SJCRH30 (cell line): Measurements from ENCODE around the gene PUS3. TPM values are rescaled to one million over a fixed set of nuclear protein-coding genes. Genes with fewer than 3 reads are reported as not detected.
A peak's percentile ranks its signal among the peaks of the same experiment; 100 is the strongest.
"Not testable (repeated sequence)": the region's sequence is repeated elsewhere in the genome, so short reads cannot be mapped to it uniquely, and the experiment has no call there.

Experiments used
- DNase-seq, 2 experiments: peaks; one replicate each; pipeline ENCODE4 v3.0.0-alpha.2; 2015 to 2020
- H3K27ac ChIP-seq: fragments of 250-450 bp; sonication (Bioruptor Pico); 2 replicates; pipeline ENCODE4 v1.5.1; 2020; ENCODE audit warnings: mild to moderate bottlenecking, moderate library complexity
- H3K27me3 ChIP-seq: fragments of 250-450 bp; sonication (Bioruptor Pico); 2 replicates; pipeline ENCODE4 v1.5.1; 2020; ENCODE audit warnings: mild to moderate bottlenecking, moderate library complexity
- H3K36me3 ChIP-seq: fragments of 250-450 bp; sonication (Bioruptor Pico); 2 replicates; pipeline ENCODE4 v1.5.1; 2020; ENCODE audit warnings: mild to moderate bottlenecking, moderate library complexity
- H3K4me1 ChIP-seq: fragments of 250-450 bp; sonication (Bioruptor Pico); 2 replicates; pipeline ENCODE4 v1.5.1; 2020; ENCODE audit warnings: mild to moderate bottlenecking, moderate library complexity
- H3K4me3 ChIP-seq: fragments of 250-450 bp; sonication (Bioruptor Pico); 2 replicates; pipeline ENCODE4 v1.5.1; 2020; ENCODE audit warnings: mild to moderate bottlenecking, moderate library complexity
- H3K9me3 ChIP-seq: fragments of 250-450 bp; sonication (Bioruptor Pico); replicated peaks from 2 replicates; pipeline ENCODE4 v1.5.1; 2020; ENCODE audit warnings: mild to moderate bottlenecking, moderate library complexity
- total RNA-seq: library from RNA; depleted of rRNA; stranded (reverse); fragments of >200 nt; shearing (Covaris generic); gene quantifications from 2 replicates; pipeline ENCODE4 v1.2.3, GENCODE V29; 2014; rRNA removed

Gene PUS3
- total RNA-seq, 1 experiment from 2014 or later = 10.3 TPM

DNA sequence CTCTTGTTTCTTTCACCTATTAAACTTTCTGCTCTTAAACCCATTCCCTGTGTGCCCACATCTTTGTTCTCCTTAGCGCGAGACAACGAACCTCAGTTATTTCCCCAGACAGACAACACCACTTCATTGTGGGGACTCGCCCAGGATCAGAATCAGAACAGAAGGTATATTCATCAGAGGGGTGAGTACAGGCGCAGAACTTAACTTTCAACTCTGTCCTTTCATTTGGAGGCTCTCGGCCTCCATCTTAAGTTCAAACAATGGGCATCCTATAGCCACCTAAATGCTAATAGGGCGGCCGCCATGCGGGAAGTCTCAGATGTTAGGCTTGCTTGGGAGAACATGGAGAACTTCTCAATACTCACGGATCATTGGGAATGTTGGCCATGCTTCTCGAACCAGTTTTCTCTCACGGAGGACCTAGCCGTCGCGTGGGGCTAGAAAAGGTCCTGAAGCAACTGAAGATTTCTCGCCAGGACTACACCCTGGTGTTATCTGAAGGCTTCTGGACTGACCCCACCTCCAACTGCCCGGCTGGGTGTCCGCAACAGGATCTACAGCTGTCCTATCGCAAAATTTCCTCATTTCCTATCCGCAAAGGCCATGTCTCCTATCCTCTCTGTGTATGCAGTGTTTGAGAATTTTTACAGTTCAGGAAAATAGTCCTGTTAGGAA lies 29.0 kb downstream of the PUS3 start:
- no peaks in the 10 kb centered on the region for H3K36me3 ChIP-seq
- no peaks in the 10 kb centered on the region for H3K9me3 ChIP-seq
- no peaks in the 10 kb centered on the region for H3K27me3 ChIP-seq
- H3K4me1 ChIP-seq = no peaks in the 10 kb centered on the region
- peak overlapping the region; percentile 52 for H3K4me3 ChIP-seq
- peak in 1 of 2 experiments; percentile 26 for DNase-seq
- H3K27ac ChIP-seq = no peak overlapping the region

DNA sequence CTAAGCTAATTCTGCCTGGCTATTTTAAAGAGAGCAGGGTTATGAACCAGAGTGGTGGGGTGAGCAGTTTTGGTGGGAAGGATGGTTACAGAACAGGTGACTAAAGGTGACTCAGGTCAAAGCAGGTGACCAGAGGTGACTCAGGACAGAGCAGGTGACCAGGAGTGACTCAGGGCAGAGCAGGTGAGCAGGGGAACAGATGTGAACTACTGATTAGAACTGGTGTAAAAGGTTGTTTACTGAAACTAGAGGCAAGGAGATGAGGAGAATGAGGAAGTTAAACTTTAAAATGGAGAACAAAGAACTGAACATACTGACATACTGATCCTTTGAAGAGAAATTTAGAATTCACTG lies 30.9 kb downstream of the PUS3 start:
- H3K9me3 ChIP-seq = no peaks in the 10 kb centered on the region
- no peak overlapping the region for H3K4me3 ChIP-seq
- no peaks in the 10 kb centered on the region for H3K27me3 ChIP-seq
- no peak overlapping the region for H3K27ac ChIP-seq
- H3K4me1 ChIP-seq = no peaks in the 10 kb centered on the region
- no peaks in the 10 kb centered on the region for H3K36me3 ChIP-seq
- DNase-seq = no peak

DNA sequence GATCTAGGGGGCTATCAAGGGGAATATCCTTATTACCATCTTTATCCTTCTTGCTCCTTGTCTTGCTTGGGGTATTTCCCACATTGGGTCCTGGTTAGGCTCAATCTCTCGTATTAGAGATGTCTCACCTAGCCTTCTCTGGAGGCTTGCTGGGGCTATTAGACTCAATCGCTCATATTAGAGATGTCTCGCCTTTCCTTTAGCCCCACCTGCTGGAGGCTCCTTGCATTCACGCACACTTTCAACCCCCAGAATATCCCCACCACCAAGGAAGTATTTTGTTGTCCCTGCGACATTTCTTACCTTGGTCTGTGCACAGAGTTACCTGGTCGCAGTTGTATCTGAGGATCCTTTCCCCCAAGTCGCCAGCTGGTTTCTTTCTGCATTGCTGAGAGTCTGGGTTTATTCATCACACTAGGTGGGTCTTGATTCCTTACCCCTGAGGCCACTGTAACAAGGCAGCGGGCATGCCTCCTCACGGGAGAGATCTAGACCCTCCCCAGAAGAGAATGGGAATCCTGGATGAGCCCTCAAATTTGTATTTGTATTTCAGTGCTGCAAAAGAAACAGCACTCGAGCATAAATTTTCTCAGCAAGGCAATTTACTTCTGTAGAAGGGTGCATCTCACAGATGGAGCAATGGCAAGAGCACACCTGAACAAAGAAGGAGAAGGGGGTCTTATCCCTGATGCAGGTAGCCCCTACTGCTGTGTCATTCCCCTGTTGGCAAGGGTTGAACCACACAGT lies 31.4 kb downstream of the PUS3 start:
- H3K9me3 ChIP-seq = no peaks in the 10 kb centered on the region
- no peaks in the 10 kb centered on the region for H3K27me3 ChIP-seq
- H3K4me1 ChIP-seq = no peaks in the 10 kb centered on the region
- no peaks in the 10 kb centered on the region for H3K36me3 ChIP-seq
- no peak overlapping the region for H3K4me3 ChIP-seq
- peak; percentile 51 to 80 for DNase-seq
- H3K27ac ChIP-seq = no peak overlapping the region

DNA sequence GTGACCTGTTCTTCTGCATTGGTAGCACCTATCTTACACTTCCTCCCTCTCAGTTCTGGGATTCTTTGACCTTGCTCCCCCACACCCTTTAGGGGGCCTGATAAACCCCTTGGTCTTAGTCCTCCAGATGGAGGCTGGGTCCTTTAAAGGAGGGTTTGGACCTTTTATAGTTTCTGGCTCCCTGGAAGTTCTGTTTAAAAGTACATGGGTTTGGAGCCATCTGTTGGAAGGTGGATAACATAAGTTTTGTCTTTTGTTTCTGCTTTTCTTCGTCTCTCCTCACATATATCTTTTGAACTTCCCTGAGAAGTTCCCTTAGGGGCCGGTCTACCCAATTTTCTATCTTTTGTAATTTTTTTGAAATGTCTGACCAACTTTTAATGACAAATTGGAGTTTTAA lies 33.5 kb downstream of the PUS3 start:
- Histone ChIP-seq H3K4me3 (no peak overlapping the region), H3K4me1 (no peaks in the 10 kb centered on the region), H3K9me3 (no peaks in the 10 kb centered on the region), H3K36me3 (no peaks in the 10 kb centered on the region), H3K27me3 (no peaks in the 10 kb centered on the region), H3K27ac (no peak overlapping the region)
- DNase-seq = no peak

DNA sequence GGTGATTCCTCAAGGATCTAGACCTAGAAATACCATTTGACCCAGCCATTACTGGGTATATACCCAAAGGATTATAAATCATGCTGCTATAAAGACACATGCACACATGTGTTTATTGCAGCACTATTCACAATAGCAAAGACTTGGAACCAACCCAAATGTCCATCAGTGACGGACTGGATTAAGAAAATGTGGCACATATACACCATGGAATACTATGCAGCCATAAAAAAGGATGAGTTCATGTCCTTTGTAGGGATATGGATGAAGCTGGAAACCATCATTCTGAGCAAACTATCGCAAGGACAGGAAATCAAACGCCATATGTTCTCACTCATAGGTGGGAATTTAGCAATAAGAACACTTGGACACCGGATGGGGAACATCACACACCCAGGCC lies 37.7 kb downstream of the PUS3 start:
- not testable (repeated sequence) for H3K4me1 ChIP-seq, H3K9me3 ChIP-seq, H3K36me3 ChIP-seq, H3K4me3 ChIP-seq, H3K27me3 ChIP-seq, H3K27ac ChIP-seq, DNase-seq

DNA sequence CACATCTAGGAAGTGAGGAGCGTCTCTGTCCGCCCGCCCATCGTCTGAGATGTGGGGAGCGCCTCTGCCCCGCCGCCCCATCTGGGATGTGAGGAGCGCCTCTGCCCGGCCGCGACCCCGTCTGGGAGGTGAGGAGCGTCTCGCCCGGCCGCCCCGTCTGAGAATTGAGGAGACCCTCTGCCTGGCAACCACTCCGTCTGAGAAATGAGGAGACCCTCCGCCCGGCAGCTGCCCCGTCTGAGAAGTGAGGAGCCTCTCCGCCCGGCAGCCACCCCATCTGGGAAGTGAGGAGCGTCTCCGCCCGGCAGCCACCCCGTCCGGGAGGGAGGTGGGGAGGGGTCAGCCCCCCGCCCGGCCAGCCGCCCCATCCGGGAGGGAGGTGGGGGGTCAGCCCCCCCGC lies 40.2 kb downstream of the PUS3 start:
- DNase-seq, H3K27ac ChIP-seq, H3K36me3 ChIP-seq, H3K4me1 ChIP-seq, H3K27me3 ChIP-seq, H3K4me3 ChIP-seq, H3K9me3 ChIP-seq: not testable (repeated sequence)

DNA sequence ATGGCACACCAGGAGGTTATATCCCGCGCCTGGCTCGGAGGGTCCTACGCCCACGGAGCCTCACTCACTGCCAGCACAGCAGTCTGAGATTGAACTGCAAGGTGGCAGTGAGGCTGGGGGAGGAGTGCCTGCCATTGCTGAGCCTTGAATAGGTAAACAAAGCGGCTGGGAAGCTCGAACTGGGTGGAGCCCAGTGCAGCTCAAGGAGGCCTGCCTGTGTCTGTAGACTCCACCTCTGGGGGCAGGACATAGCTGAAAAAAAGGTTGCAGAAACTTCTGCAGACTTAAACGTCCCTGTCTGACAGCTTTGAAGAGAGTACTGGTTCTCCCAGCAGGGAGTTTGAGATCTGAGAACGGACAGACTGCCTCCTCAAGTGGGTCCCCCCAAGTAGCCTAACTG lies 45.3 kb downstream of the PUS3 start:
- H3K36me3 ChIP-seq, H3K27ac ChIP-seq, H3K4me3 ChIP-seq, H3K9me3 ChIP-seq, H3K4me1 ChIP-seq, H3K27me3 ChIP-seq, DNase-seq: not testable (repeated sequence)

DNA sequence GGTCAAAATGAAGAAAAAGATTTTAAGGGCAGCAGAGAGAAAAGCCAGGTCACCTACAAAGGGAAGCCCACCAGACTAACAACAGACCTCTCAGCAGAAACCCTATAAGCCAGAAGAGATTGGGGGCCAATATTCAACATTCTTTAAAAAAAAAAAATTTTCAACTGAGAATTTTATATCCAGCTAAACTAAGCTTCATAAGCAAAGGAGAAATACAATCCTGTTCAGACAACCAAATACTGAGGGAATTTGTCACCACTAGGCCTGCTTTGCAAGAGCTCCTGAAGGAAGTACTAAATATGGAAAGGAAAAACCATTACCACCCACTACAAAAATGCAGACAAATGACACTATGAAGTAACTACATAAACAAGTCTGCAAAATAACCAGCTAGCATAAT lies 56.8 kb downstream of the PUS3 start:
- Histone ChIP-seq H3K9me3 (no peaks in the 10 kb centered on the region), H3K4me1 (no peaks in the 10 kb centered on the region), H3K36me3 (no peaks in the 10 kb centered on the region), H3K27me3 (no peaks in the 10 kb centered on the region), H3K27ac (no peak overlapping the region), H3K4me3 (no peak overlapping the region)
- DNase-seq = no peak

Other genes with a start within 250 kb of the PUS3 start
- gene ACRV1, start 222.4 kb downstream of the PUS3 start, total RNA-seq = 0.08 and 0.14 TPM in 2 replicates
- not detected in 2 replicates for gene PATE1, start 156.9 kb downstream of the PUS3 start, total RNA-seq
- gene PATE2, start 124.4 kb downstream of the PUS3 start, total RNA-seq = 0.25 TPM in 1 of 2 replicates, not detected in the other
- not detected in 2 replicates for gene PATE3, start 115.1 kb downstream of the PUS3 start, total RNA-seq
- gene PATE4, start 69.9 kb downstream of the PUS3 start, total RNA-seq = not detected in 2 replicates
- 2.0 and 2.2 TPM in 2 replicates for gene HYLS1, start 15.5 kb downstream of the PUS3 start, total RNA-seq
- 0.18 TPM in 1 of 2 replicates, not detected in the other for gene DDX25, start 1.3 kb upstream of the PUS3 start, total RNA-seq
- 0.02 TPM in 1 of 2 replicates, not detected in the other for gene VSIG10L2, start 42.8 kb upstream of the PUS3 start, total RNA-seq
- 59.6 and 76.1 TPM in 2 replicates for gene CDON, start 159.7 kb upstream of the PUS3 start, total RNA-seq